HG02623 (cell line): ENCODE data around the gene TTC4.

Experiments used
- ATAC-seq: cut with Tn5 transposase; IDR thresholded peaks from one replicate; pipeline ENCODE4 v1.9.1; 2021; ENCODE audit warnings: moderate library complexity; ENCODE audit not compliant: unreplicated experiment

TTC4 gene

GRCh38 chr1:54703471-54703870 lies 12.2 kb upstream of the TTC4 start:
- ATAC-seq: no peak

- ATAC-seq: no peak
Observed at GRCh38 chr1:54705153-54705552, 10.5 kb upstream of the TTC4 start.

- ATAC-seq: no peak
Observed at GRCh38 chr1:54706419-54706818, 9.2 kb upstream of the TTC4 start.

GRCh38 chr1:54708385-54708784 lies 7.3 kb upstream of the TTC4 start:
- ATAC-seq: no peak

- ATAC-seq: no peak
Observed at GRCh38 chr1:54709547-54710292, 5.9 kb upstream of the TTC4 start.

GRCh38 chr1:54710434-54710833 lies 5.2 kb upstream of the TTC4 start:
- ATAC-seq: no peak

- no peak for ATAC-seq
Observed at GRCh38 chr1:54710841-54711240, 4.8 kb upstream of the TTC4 start.

- ATAC-seq: no peak
Observed at GRCh38 chr1:54711536-54711935, 4.1 kb upstream of the TTC4 start.

GRCh38 chr1:54714881-54715492 lies 674 bp upstream of the TTC4 start:
- no peak for ATAC-seq

GRCh38 chr1:54716299-54717047 lies 812 bp downstream of the TTC4 start:
- ATAC-seq: no peak

- ATAC-seq: no peak
Observed at GRCh38 chr1:54721719-54722118, 6.1 kb downstream of the TTC4 start.

- no peak for ATAC-seq
Observed at GRCh38 chr1:54723985-54724384, 8.3 kb downstream of the TTC4 start.

- no peak for ATAC-seq
Observed at GRCh38 chr1:54724771-54725170, 9.1 kb downstream of the TTC4 start.

- ATAC-seq: no peak
Observed at GRCh38 chr1:54728027-54728426, 12.4 kb downstream of the TTC4 start.

- no peak for ATAC-seq
Observed at GRCh38 chr1:54736685-54737084, 21.0 kb downstream of the TTC4 start.

- ATAC-seq: no peak
Observed at GRCh38 chr1:54738244-54738643, 22.6 kb downstream of the TTC4 start.

GRCh38 chr1:54741531-54741930 lies 25.9 kb downstream of the TTC4 start:
- no peak for ATAC-seq

GRCh38 chr1:54742282-54742681 lies 26.6 kb downstream of the TTC4 start:
- ATAC-seq: no peak

- no peak for ATAC-seq
Observed at GRCh38 chr1:54743416-54744226, 28.0 kb downstream of the TTC4 start.

GRCh38 chr1:54744696-54745095 lies 29.0 kb downstream of the TTC4 start:
- no peak for ATAC-seq

GRCh38 chr1:54745274-54745673 lies 29.6 kb downstream of the TTC4 start:
- ATAC-seq: no peak
